Stimulated activated CD4-positive, alpha-beta T cell treated with anti-CD3 and anti-CD28 coated beads, Interleukin-1b, Interleukin-23, amount 100 ng/mL, for 1 hour (primary cell): ENCODE results near the gene FBLN1.
"Not testable (repeated sequence)": the region's sequence is repeated elsewhere in the genome, so short reads cannot be mapped to it uniquely, and the experiment has no call there.

Experiments
- DNase-seq, 2 donors: peaks; one replicate each; pipeline ENCODE4 v3.0.0-alpha.2; 2020; ENCODE audit warnings: low read depth in 2 of 2

FBLN1 gene

DNA sequence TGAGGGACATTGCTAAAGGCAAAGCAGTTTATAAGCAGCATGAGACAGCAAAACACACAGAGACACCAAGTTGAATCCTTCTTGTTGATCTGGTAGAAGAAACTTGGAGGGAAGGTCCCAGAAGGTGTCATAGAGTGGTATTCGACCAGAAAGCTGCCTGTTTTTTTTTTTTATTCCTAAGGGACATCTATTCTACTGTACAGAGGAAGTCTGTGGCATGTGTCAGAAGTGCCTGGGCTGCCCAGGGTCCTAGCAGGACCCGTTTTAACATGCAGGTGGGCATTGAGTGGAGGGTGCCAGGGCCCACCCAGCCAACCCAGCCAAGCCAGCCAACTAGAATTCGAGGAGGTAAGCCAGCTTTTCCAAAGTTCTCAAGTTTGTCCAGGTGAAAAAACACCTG is 100.9 kb downstream of the FBLN1 start:
- no peak for DNase-seq

DNA sequence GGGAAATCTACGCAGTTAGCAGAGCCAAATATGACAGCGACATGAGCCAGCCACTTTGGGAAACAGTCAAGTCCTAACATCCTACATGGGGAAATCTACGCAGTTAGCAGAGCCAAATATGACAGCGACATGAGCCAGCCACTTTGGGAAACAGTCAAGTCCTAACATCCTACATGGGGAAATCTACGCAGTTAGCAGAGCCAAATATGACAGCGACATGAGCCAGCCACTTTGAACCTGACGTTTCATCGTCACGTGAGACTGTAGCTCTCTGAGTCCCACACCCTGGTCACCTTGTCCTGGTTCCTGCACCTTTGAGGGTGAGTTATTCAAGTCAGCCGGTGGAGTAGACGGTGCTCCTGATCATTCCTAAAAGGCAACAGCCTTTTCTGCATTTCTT is 105.4 kb downstream of the FBLN1 start:
- DNase-seq = not testable (repeated sequence)

- no peak for DNase-seq
Observed at GRCh38 chr22:45608763-45609180, 106.1 kb downstream of the FBLN1 start.

DNA sequence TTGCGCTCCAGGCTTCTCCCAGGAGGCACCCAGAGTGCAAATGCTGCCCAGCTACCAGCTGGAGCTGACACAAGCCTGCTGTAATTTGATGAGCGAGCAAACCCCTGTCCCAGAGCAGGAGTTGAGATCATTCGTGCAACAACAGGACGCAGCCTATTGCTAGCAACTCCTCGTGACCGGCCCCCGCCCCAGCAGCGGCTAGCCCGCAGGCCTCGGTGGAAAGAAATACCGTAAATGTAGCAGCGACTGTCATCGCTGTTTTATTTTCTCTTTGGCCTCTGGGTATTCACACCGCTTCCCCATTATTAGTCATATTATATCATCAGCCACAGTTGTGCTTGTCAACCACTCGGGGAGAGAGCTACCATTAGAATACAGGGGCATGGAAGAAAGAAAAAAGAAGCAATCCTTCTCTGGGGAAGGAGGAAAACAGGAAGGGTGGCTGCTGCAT is 109.8 kb downstream of the FBLN1 start:
- no peak for DNase-seq

DNA sequence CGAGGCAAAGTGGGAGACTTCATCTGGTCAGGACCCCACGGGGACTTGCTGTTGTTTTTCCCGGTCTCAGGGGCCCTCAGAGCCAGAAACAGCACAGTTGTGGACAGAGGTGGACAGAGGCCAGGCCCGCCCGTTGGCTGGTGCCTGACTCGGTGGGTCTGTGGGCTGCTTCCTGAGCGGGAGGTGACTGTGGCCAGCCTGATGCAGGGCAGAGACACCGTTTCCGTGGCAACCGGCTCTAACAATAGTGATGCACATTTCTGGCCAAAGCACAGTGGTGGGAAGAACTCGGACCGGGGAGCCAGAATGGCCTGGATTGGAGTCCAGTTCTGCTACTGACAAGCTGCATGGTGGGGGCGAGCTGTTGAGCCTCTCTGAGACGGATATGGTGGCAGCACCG is 110.3 kb downstream of the FBLN1 start:
- no peak for DNase-seq

DNA sequence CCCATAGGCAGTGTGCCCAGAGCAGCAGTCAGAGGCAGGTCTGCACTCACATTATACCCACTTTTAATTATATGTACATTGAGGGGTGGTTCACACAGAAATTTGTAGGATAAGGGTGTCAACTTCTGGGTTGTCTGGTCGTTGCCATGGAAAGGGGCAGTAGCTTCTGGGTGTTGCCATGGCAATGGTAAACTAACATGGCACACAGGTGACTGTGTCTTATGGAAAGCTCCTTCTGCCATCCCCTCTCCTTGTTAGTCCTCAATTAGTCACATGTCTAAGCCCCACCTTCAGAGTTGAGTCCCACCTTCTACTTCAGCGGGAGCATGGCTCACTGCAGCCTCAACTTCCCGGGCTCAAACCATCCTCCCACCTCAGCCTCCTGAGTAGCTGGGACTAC is 112.7 kb downstream of the FBLN1 start:
- no peak for DNase-seq

- DNase-seq = no peak
Observed at GRCh38 chr22:45616432-45616831, 113.7 kb downstream of the FBLN1 start.

- no peak for DNase-seq
Observed at GRCh38 chr22:45617948-45618347, 115.3 kb downstream of the FBLN1 start.

DNA sequence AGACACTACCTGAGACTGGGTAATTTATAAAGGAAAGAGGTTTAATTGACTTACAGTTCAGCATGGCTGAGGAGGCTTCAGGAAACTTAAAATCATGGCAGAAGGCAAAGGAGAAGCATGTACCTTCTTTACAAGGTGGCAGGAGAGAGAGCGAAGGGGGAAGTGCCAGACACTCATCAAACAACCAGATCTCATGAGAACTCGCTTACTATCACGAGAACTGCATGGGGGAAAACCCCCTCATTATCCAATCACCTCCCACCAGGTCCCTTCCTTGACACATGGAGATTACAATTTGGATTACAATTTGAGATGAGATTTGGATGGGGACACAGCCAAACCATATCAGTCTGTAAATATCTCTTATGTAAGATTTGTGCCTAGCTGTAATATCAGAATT is 118.0 kb downstream of the FBLN1 start:
- DNase-seq = no peak

DNA sequence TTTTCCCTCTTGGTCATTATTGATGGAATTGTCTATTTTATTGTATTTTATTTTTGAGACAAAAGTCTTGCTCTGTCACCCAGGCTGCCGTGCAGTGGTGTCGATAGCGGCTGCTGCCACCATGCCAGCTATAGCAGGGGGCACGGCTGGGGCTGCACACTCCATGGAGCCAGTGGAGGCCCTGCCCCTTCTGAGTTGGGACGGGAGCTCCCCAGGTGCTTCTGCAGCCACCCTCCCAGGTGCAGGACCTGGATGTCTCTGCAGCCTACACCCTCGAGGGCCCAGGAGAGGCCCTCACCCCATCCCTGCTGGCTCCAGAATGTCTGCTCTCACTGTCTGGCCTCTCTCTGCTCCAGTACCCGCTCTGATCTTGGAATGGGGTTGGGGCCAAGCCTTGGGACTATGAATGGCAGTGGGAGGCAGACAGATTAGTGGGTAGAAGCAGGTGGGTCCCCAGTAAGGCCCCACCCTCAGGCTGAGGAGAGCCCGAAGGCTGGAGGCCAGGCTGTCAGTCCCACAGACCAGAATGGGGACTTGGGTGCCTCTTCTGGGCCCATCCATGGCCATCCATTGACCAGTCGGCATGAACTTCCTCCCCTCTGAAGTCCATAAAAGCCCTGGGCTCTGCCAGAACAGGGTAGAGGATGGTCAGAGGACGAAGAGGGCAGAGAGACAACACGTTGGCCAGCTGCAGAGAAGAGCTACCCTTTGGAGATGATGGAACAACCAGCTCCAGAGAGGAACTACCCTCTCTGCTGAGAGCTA is 119.3 kb downstream of the FBLN1 start:
- DNase-seq = no peak

GRCh38 chr22:45623464-45624145 is 120.9 kb downstream of the FBLN1 start:
- not testable (repeated sequence) for DNase-seq

DNA sequence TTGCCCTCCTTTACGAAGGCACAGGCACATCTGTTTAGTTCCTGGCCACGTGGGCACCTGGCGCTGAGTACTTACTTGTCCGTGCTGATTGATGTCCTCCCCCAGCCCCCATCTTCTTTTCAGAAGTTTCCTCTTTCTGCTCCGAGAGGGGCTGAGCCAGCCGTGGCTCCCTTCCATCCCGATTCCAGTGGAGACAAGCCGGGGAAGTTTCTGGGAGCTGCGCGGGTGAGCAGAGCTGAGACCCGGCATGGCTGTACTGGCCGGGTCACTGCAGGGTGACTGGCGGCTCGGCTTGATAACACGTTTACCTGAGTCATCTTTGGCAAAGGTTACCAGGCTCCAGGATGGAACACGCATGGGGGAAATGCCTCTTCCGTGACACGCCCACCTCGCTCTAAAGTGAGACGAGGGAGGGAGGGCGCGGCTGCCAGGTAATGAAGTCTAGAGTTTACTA is 123.5 kb downstream of the FBLN1 start:
- DNase-seq = no peak

DNA sequence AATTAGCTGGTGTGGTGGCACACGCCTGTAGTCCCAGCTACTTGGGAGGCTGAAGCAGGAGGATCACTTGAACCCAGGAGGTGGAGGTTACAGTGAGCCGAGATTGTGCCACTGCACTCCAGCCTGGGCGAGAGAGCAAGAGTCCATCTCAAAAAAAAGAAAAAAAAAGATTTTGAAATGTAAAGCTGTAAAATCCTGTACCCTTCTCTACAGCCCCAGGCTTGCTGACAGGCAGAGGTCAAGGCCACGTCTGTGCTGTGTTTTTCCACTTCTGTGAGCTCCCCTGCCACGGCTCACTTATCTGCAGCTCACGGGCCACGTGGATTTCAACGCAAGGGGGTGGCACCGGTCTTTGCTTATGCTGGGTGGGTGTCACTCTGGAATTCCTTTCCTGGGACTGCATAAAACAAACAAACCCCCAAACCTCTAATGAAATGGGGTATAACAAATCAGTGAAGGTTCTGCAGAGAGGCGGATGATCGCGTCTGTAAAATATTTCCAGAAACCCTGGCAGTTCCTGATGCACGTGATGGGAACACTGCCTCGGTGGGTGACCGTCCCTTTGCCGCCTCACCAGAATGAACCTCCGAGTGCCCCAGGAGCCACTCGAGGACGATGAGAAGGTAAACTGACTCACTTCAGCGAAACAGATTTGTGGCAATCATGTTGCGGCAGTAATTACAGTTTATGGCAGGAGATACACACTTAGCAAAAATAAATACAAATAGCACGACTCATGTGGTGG is 125.0 kb downstream of the FBLN1 start:
- DNase-seq = no peak

DNA sequence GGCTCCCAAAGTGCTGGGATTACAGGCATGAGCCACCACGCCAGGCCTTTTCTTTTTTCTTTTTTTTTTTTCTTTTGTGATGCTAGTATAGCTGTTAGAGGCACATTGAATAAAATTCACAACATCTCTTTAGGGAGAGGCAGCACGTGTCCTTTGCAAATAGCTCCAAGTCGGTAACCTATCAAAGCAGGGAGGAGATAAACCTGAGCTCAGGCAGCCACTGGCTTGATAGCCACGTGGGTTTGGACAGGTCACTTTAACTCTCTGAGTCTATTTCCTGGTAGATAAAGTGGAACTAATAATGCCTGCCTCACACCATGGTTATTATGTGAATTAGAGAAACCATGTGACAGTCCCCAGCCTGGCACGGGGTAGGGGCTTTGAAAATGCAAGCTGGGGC is 125.8 kb downstream of the FBLN1 start:
- no peak for DNase-seq

DNA sequence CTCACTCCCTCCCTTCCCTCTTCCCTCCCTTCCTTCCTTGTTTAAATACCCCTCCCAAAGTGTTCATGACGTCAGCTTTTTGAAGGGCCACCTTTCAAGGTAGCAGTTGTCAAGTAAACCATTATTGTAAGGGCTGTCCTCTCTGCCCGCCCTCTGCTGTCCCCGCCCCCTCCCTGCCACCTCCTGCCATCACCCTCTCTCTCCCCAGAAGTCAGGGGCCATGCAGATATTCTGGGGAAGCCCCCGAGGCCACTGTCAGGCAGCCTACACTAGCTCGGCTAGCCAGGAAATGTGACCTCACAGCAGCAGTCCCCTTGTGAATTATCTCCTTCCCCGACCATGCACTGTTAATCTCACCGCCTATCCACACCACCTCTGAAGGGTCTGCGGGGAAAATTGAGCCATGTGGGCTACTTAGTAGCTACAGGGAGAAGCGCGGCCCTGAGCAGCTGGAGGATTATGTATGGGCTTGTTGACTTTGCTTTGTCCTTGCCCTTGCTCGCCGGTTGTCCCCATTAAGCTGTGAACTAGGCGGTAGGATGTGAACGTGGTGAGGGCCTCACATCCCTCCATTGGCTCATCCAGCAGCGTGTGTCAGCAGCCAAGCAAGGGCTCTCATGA is 126.9 kb downstream of the FBLN1 start:
- no peak for DNase-seq

- no peak for DNase-seq
Observed at GRCh38 chr22:45630436-45630835, 127.8 kb downstream of the FBLN1 start.

DNA sequence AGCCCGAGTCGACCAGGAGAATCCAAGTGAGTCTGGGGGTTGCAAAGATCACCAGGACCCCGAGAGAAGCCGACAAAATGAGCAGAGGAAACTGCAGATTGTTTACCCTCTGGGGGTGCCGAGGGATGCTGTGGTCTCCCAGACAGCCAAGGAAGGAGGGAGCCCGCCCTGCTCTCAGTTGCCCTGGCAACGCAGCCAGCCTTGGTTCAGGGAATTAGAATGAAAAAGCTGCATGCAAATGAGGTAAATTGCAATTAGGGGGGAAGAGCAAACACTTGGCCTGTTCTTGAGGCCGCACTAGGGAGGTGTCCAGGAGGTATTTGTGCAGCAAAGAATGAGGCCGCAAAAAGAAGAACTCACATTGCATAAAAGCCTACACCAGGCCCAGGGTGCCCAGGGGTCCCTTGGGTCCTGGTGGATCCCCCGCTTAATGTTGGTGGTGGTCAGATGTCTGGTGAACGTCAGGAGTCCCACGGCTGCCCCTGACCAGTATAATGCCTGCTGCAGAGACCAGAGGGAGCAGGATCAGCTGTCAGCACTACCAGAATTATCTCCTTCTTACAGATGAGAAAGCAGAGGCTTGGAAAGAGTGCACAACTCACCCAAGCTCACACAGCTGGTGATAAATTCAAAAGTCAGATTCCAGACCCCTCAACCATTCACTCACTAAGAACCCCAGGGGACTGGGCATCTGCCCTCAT is 128.6 kb downstream of the FBLN1 start:
- no peak for DNase-seq

DNA sequence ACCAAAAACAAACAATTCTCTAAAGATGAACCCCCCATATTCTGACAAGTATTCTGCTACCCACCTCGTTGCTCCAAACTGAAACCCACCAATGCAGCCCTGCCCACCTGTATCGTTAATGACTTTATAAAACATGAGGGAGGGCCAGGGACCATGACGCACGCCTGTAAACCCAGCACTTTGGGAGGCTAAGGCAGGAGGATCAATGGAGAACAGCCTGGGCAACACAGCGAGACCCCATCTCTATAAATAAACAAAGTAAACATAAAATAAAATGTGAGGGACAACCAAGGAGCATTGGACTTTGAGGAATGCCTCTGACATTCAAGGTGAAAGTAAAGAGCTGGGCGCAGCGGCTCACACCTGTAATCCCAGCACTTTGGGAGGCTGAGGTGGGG is 129.2 kb downstream of the FBLN1 start:
- DNase-seq = no peak

- DNase-seq = no peak
Observed at GRCh38 chr22:45632791-45633515, 130.3 kb downstream of the FBLN1 start.

GRCh38 chr22:45636683-45637082 is 134.0 kb downstream of the FBLN1 start:
- DNase-seq = no peak

GRCh38 chr22:45638197-45638596 is 135.5 kb downstream of the FBLN1 start:
- no peak for DNase-seq
